ENCODE data around the gene ADGRV1.

Gene ADGRV1

GRCh38 chr5:91200692-91201091 is 642.1 kb downstream of the ADGRV1 start:
- TF ChIP-seq POLR2AphosphoS5 (IDR thresholded peaks at IDR 0.05; ENCODE audit: low read depth, low read length) (no peak), REST (IDR thresholded peaks at IDR 0.05; ENCODE audit: insufficient read depth in 1 of 2, low read depth in 2 of 2, low read length in 2 of 2) (no peak), FOXP2 (optimal IDR thresholded peaks at IDR 0.05; ENCODE audit: borderline replicate concordance, extremely low read depth, extremely low read length, insufficient read depth) (no peak), SIN3A (IDR thresholded peaks at IDR 0.05; ENCODE audit: borderline replicate concordance, insufficient read depth, low read length) (no peak), TAF1 (IDR thresholded peaks at IDR 0.05; ENCODE audit: borderline replicate concordance, insufficient read depth, low read length) (no peak)

GRCh38 chr5:91206103-91206502 is 647.5 kb downstream of the ADGRV1 start:
- no peak for TF ChIP-seq FOXP2 (optimal IDR thresholded peaks at IDR 0.05; ENCODE audit: borderline replicate concordance, extremely low read depth, extremely low read length, insufficient read depth)
- no peak for TF ChIP-seq REST (IDR thresholded peaks at IDR 0.05; ENCODE audit: insufficient read depth in 1 of 2, low read depth in 2 of 2, low read length in 2 of 2)
- no peak for TF ChIP-seq TAF1 (IDR thresholded peaks at IDR 0.05; ENCODE audit: borderline replicate concordance, insufficient read depth, low read length)
- no peak for TF ChIP-seq SIN3A (IDR thresholded peaks at IDR 0.05; ENCODE audit: borderline replicate concordance, insufficient read depth, low read length)
- no peak for TF ChIP-seq POLR2AphosphoS5 (IDR thresholded peaks at IDR 0.05; ENCODE audit: low read depth, low read length)

GRCh38 chr5:91206734-91207133 is 648.1 kb downstream of the ADGRV1 start:
- TF ChIP-seq FOXP2 (optimal IDR thresholded peaks at IDR 0.05; ENCODE audit: borderline replicate concordance, extremely low read depth, extremely low read length, insufficient read depth) (no peak), SIN3A (IDR thresholded peaks at IDR 0.05; ENCODE audit: borderline replicate concordance, insufficient read depth, low read length) (no peak), REST (IDR thresholded peaks at IDR 0.05; ENCODE audit: insufficient read depth in 1 of 2, low read depth in 2 of 2, low read length in 2 of 2) (no peak), TAF1 (IDR thresholded peaks at IDR 0.05; ENCODE audit: borderline replicate concordance, insufficient read depth, low read length) (no peak), POLR2AphosphoS5 (IDR thresholded peaks at IDR 0.05; ENCODE audit: low read depth, low read length) (no peak)

GRCh38 chr5:91207248-91207647 is 648.7 kb downstream of the ADGRV1 start:
- TF ChIP-seq FOXP2 (optimal IDR thresholded peaks at IDR 0.05; ENCODE audit: borderline replicate concordance, extremely low read depth, extremely low read length, insufficient read depth) (no peak), TAF1 (IDR thresholded peaks at IDR 0.05; ENCODE audit: borderline replicate concordance, insufficient read depth, low read length) (no peak), POLR2AphosphoS5 (IDR thresholded peaks at IDR 0.05; ENCODE audit: low read depth, low read length) (no peak)

- no peak for TF ChIP-seq TAF1 (IDR thresholded peaks at IDR 0.05; ENCODE audit: borderline replicate concordance, insufficient read depth, low read length)
- TF ChIP-seq FOXP2 (optimal IDR thresholded peaks at IDR 0.05; ENCODE audit: borderline replicate concordance, extremely low read depth, extremely low read length, insufficient read depth) = no peak
- TF ChIP-seq REST (IDR thresholded peaks at IDR 0.05; ENCODE audit: insufficient read depth in 1 of 2, low read depth in 2 of 2, low read length in 2 of 2) = no peak
- no peak for TF ChIP-seq SIN3A (IDR thresholded peaks at IDR 0.05; ENCODE audit: borderline replicate concordance, insufficient read depth, low read length)
- TF ChIP-seq POLR2AphosphoS5 (IDR thresholded peaks at IDR 0.05; ENCODE audit: low read depth, low read length) = no peak
Observed at GRCh38 chr5:91211997-91212713, 653.6 kb downstream of the ADGRV1 start.

Data from PFSK-1 (cell line).